ENCODE data around the gene AKR1C2. TPM values are rescaled to one million over a fixed set of nuclear protein-coding genes. Genes with fewer than 3 reads are reported as not detected.
"Not testable (repeated sequence)": the region's sequence is repeated elsewhere in the genome, so short reads cannot be mapped to it uniquely, and the experiment has no call there.

The AKR1C2 gene
- total and polyA plus RNA-seq, 9 of the 15 experiments (the other 6 are each of a cell fraction or from before 2014, with no cell fraction given): 13.8 to 74.0 (median 30.5) TPM

GRCh38 chr10:4962876-4963814 is 40.5 kb downstream of the AKR1C2 start, which contains the start of gene AKR1C1:
Gene AKR1C1, plus strand, starts transcription at chr10:4963415. Its CDS starts 30 bp downstream, at chr10:4963445.
- H3K9me1 ChIP-seq (ENCODE audit: control insufficient read depth, insufficient read depth, low read length); in situ Hi-C loops (cut with MboI); H3K9me3 ChIP-seq (replicated peaks; ENCODE audit: control insufficient read depth, insufficient read depth, low read depth, low read length); H3K4me1 ChIP-seq (replicated peaks in 1 of 2; ENCODE audit: control insufficient read depth in 2 of 2, insufficient read depth in 2 of 2, low read length in 2 of 2); H4K20me1 ChIP-seq (replicated peaks; ENCODE audit: control insufficient read depth, insufficient read depth, low read length); H3K27me3 ChIP-seq (ENCODE audit: control insufficient read depth in 2 of 2, insufficient read depth in 2 of 2, low read length in 2 of 2); H3K36me3 ChIP-seq (ENCODE audit: control insufficient read depth, insufficient read depth, low read length); CTCF ChIA-PET (ENCODE audit: low intra/inter-chr PET ratio); TF ChIP-seq CEBPG (CRISPR knock-in tag; IDR thresholded peaks at IDR 0.05); ATF3 (CRISPR knock-in tag; conservative IDR thresholded peaks at IDR 0.05): not testable (repeated sequence)
- FAIRE-seq: peak; percentile 95
- H3K4me3 ChIP-seq: peak within 1 kb of the TSS; percentile 41
- peak; percentile 98 for ATAC-seq
- 11% methylated on average over 4 of the region's 7 CpGs for WGBS (ENCODE audit: insufficient coverage, low coverage, missing lambda C conversion rate)
- peaks cover 23% of the 10 kb centered on the region for H3K79me2 ChIP-seq (ENCODE audit: control insufficient read depth, insufficient read depth, low read length)
- H3K27ac ChIP-seq (ENCODE audit: extremely low read depth, low read depth, low read length): peak within 1 kb of the TSS; percentile 27; the same call in 2 of the 3 replicates
- peak in 1 of 4 experiments; percentile 48 for DNase-seq (ENCODE audit: extremely low read depth in 1 of 4, low spot score in 3 of 4)
- H3K9ac ChIP-seq (ENCODE audit: insufficient read depth in 1 of 2, low read depth in 2 of 2, low read length in 2 of 2): peak within 1 kb of the TSS in 1 of 2 experiments; percentile 44; a peak in 2 of 4 replicates
- intact Hi-C loops (cut with micrococcal nuclease): loop anchor here (5.0 kb wide), 1 partner anchor 44 kb away; no protein-coding TSS in a partner anchor
- H2AFZ ChIP-seq (ENCODE audit: low read depth, low read length): peak within 1 kb of the TSS; percentile 76; the same call in 1 of the 2 replicates
- TF ChIP-seq PKNOX1 (IDR thresholded peaks at IDR 0.05) (peak; percentile 16; the same call in 1 of the 2 replicates), TAF1 (IDR thresholded peaks at IDR 0.05; ENCODE audit: control insufficient read depth, extremely low read depth, insufficient read depth, low read length, severe bottlenecking) (peak; percentile 20), TBP (optimal IDR thresholded peaks at IDR 0.05; ENCODE audit: low read depth, low read length) (peak; percentile 59), CEBPB (tag; IDR thresholded peaks at IDR 0.05) (peak; percentile 71), SUPT5H (IDR thresholded peaks at IDR 0.05) (peak; percentile 72), CEBPG (tag; conservative IDR thresholded peaks at IDR 0.05 in 1 of 2, IDR thresholded peaks at IDR 0.05 in 1 of 2) (peak in 1 of 2 experiments; percentile 66; a peak in 2 of 4 replicates), KDM5B (IDR thresholded peaks at IDR 0.05; ENCODE audit: insufficient replicate concordance, low read depth, low read length) (peak; percentile 35), MLLT1 (IDR thresholded peaks at IDR 0.05) (peak; percentile 25 to 33; a peak in 1 of 4 replicates), POLR2A (conservative IDR thresholded peaks at IDR 0.05) (peak; percentile 84), POLR2H (tag; IDR thresholded peaks at IDR 0.05; ENCODE audit: low read depth) (peak; percentile 31; the same call in 1 of the 2 replicates), NFIC (IDR thresholded peaks at IDR 0.05) (0 out of 2 replicates have a peak, but pooled peaks have one; percentile 15), ATF3 (IDR thresholded peaks at IDR 0.05) (0 out of 2 replicates have a peak, but pooled peaks have one; percentile 18), POLR2B (IDR thresholded peaks at IDR 0.05; ENCODE audit: low read depth, partially characterized antibody) (peak; percentile 88)
- peak within 1 kb of the TSS; percentile 73 for H3K4me2 ChIP-seq (ENCODE audit: insufficient read depth, low read length)
- BruUV-seq (replicated peaks): TSS peak; percentile 56
- POLR2A ChIA-PET: interaction anchor here (0.6 to 1.3 kb wide), 5 partner anchors 14 to 483 kb away, joined by 3 to 4 read pairs (median 3); no protein-coding TSS in a partner anchor

Data from K562 (cell line).